GM18505 (cell line): ENCODE results near the gene CA9.
A peak's percentile ranks its signal among the peaks of the same experiment; 100 is the strongest.

Experiments used
- ATAC-seq: cut with Tn5 transposase; IDR thresholded peaks from one replicate; pipeline ENCODE4 v1.9.1; 2021; ENCODE audit not compliant: unreplicated experiment
- POLR2A ChIP-seq: IDR thresholded peaks from 4 replicates; pipeline ENCODE4 v1.6.1; 2011; ENCODE audit warnings: borderline replicate concordance; ENCODE audit not compliant: insufficient read depth, insufficient read length; ENCODE audit errors: extremely low read depth

CA9 gene

GRCh38 chr9:35659340-35659739 lies 14.4 kb upstream of the CA9 start:
- TF ChIP-seq POLR2A, result no peak
- no peak for ATAC-seq

GRCh38 chr9:35660966-35661415 lies 12.7 kb upstream of the CA9 start:
- TF ChIP-seq POLR2A, result no peak
- ATAC-seq, result no peak

GRCh38 chr9:35661756-35662350 lies 11.9 kb upstream of the CA9 start:
- no peak for ATAC-seq
- TF ChIP-seq POLR2A, result peak; percentile 32

GRCh38 chr9:35662437-35662836 lies 11.3 kb upstream of the CA9 start:
- TF ChIP-seq POLR2A, result no peak
- no peak for ATAC-seq

GRCh38 chr9:35664531-35665470 lies 8.9 kb upstream of the CA9 start, which contains the start of gene ARHGEF39:
Gene ARHGEF39 (minus strand): TSS chr9:35665195. CDS start chr9:35665169, 26 bp downstream.
- ATAC-seq, result peak; percentile 67
- TF ChIP-seq POLR2A, result peak; percentile 68

- no peak for ATAC-seq
- TF ChIP-seq POLR2A, result no peak
Observed at GRCh38 chr9:35665471-35665818, 8.3 kb upstream of the CA9 start.

GRCh38 chr9:35666045-35666444 lies 7.7 kb upstream of the CA9 start:
- no peak for TF ChIP-seq POLR2A
- no peak for ATAC-seq

GRCh38 chr9:35666549-35666948 lies 7.2 kb upstream of the CA9 start:
- no peak for ATAC-seq
- TF ChIP-seq POLR2A, result no peak

GRCh38 chr9:35667939-35668338 lies 5.8 kb upstream of the CA9 start:
- no peak for TF ChIP-seq POLR2A
- no peak for ATAC-seq

GRCh38 chr9:35669331-35670145 lies 4.2 kb upstream of the CA9 start:
- no peak for TF ChIP-seq POLR2A
- no peak for ATAC-seq

- TF ChIP-seq POLR2A, result no peak
- no peak for ATAC-seq
Observed at GRCh38 chr9:35674025-35674361, 265 bp downstream of the CA9 start.

- ATAC-seq, result no peak
- no peak for TF ChIP-seq POLR2A
Observed at GRCh38 chr9:35675204-35675603, 1.5 kb downstream of the CA9 start.

GRCh38 chr9:35675732-35676392 lies 2.1 kb downstream of the CA9 start:
- ATAC-seq, result no peak
- TF ChIP-seq POLR2A, result no peak
